HL-60 (cell line): Measurements from ENCODE around the gene CACUL1.

Source experiments
- DNase-seq, 2 experiments: peaks; one replicate each; pipeline ENCODE4 v3.0.0-alpha.2; 2010 to 2020; ENCODE audit warnings: low read depth in 1 of 2, low spot score in 1 of 2
- H3K27ac ChIP-seq: fragments of 250-450 bp; sonication (Bioruptor Pico); replicated peaks from 2 replicates; pipeline ENCODE4 v1.5.1; 2020; ENCODE audit warnings: mild to moderate bottlenecking, moderate library complexity
- H3K27me3 ChIP-seq: fragments of 250-450 bp; sonication (Bioruptor Pico); 2 replicates; pipeline ENCODE4 v1.5.1; 2021; ENCODE audit warnings: mild to moderate bottlenecking, moderate library complexity; ENCODE audit not compliant: insufficient read depth, poor library complexity, severe bottlenecking
- H3K4me3 ChIP-seq: replicated peaks from 2 replicates; pipeline ENCODE4 v1.5.1; 2011; ENCODE audit warnings: mild to moderate bottlenecking, control low read depth, low read length; ENCODE audit not compliant: insufficient read depth
- CTCF ChIP-seq: IDR thresholded peaks from one replicate; pipeline ENCODE4 v1.5.1; 2011; ENCODE audit warnings: low read length, control low read depth, inconsistent platforms; ENCODE audit not compliant: insufficient read depth
- GABPA ChIP-seq: IDR thresholded peaks from 2 replicates; pipeline ENCODE4 v1.6.1; 2012; ENCODE audit warnings: low read depth
- POLR2AphosphoS5 ChIP-seq: IDR thresholded peaks from 2 replicates; pipeline ENCODE4 v1.6.1; 2012; ENCODE audit warnings: low read depth
- SPI1 ChIP-seq: IDR thresholded peaks from 2 replicates; pipeline ENCODE4 v1.6.1; 2012; ENCODE audit warnings: low read depth, mild to moderate bottlenecking, borderline replicate concordance
- TF ChIP-seq, protein P1 (sequence below): IDR thresholded peaks from 2 replicates; pipeline ENCODE4 v1.6.1; 2012; ENCODE audit warnings: low read depth; ENCODE audit not compliant: insufficient replicate concordance

CACUL1 gene

DNA sequence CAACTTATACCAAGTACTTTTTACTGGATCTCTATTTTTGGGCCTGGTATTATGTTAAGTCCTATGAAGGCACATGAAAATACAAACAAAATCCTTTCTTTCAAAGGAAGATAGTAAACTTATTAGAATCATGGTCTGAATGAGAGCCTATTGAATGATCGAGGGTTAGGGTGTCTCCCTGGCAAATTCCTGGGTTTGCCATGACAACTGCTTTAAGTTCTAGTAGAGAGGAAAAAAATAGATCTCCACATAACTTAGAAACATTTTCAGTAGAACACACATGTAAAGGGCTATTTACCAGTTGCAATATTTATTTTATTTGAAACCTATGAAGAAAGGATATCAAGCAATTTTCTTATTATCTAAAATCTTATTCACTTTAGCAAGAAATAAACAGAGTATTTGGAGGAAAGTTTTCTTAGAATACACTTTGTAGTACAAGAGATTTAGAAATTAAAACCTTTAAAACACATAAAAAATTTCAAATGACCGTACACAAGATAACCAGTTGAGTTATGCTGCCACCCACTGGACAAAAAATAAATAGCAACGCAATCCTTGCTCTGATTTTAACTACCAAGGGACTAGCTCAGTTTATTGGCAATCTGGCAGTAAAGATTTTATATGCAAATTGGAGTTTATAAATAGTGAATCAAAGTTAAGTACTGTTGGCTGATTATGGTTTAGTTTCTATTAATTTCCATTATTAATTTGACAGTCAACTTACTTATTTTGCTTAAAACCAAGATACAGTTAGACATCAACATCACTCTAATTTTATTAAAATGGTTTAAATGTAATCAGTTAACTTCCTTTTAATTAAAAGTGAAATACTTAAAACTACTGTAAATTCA, 33.9 kb downstream of the CACUL1 start:
- Histone ChIP-seq H3K27me3 (no peaks in the 10 kb centered on the region), H3K4me3 (no peak overlapping the region), H3K27ac (no peak overlapping the region)
- TF ChIP-seq SPI1 (no peak), CTCF (peak; percentile 74)
- peak in 1 of 2 experiments; percentile 38 for DNase-seq

GRCh38 chr10:118714366-118714765, 40.4 kb downstream of the CACUL1 start:
- DNase-seq: no peak
- Histone ChIP-seq H3K4me3 (no peak overlapping the region), H3K27ac (no peak overlapping the region), H3K27me3 (no peaks in the 10 kb centered on the region)
- TF ChIP-seq CTCF: no peak
- TF ChIP-seq GABPA: no peak
- TF ChIP-seq POLR2AphosphoS5: no peak
- TF ChIP-seq SPI1: no peak
- TF ChIP-seq, protein P1, sequence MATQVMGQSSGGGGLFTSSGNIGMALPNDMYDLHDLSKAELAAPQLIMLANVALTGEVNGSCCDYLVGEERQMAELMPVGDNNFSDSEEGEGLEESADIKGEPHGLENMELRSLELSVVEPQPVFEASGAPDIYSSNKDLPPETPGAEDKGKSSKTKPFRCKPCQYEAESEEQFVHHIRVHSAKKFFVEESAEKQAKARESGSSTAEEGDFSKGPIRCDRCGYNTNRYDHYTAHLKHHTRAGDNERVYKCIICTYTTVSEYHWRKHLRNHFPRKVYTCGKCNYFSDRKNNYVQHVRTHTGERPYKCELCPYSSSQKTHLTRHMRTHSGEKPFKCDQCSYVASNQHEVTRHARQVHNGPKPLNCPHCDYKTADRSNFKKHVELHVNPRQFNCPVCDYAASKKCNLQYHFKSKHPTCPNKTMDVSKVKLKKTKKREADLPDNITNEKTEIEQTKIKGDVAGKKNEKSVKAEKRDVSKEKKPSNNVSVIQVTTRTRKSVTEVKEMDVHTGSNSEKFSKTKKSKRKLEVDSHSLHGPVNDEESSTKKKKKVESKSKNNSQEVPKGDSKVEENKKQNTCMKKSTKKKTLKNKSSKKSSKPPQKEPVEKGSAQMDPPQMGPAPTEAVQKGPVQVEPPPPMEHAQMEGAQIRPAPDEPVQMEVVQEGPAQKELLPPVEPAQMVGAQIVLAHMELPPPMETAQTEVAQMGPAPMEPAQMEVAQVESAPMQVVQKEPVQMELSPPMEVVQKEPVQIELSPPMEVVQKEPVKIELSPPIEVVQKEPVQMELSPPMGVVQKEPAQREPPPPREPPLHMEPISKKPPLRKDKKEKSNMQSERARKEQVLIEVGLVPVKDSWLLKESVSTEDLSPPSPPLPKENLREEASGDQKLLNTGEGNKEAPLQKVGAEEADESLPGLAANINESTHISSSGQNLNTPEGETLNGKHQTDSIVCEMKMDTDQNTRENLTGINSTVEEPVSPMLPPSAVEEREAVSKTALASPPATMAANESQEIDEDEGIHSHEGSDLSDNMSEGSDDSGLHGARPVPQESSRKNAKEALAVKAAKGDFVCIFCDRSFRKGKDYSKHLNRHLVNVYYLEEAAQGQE: no peak

- TF ChIP-seq POLR2AphosphoS5 (no peak), CTCF (no peak), SPI1 (no peak), GABPA (no peak)
- TF ChIP-seq, protein P1: no peak
- no peaks in the 10 kb centered on the region for H3K27me3 ChIP-seq
- no peak overlapping the region for H3K27ac ChIP-seq
- no peak for DNase-seq
- H3K4me3 ChIP-seq: no peak overlapping the region
Observed at GRCh38 chr10:118712930-118713634, 41.7 kb downstream of the CACUL1 start.
